ENCODE measurements around the gene MAN1C1.

Gene MAN1C1

DNA sequence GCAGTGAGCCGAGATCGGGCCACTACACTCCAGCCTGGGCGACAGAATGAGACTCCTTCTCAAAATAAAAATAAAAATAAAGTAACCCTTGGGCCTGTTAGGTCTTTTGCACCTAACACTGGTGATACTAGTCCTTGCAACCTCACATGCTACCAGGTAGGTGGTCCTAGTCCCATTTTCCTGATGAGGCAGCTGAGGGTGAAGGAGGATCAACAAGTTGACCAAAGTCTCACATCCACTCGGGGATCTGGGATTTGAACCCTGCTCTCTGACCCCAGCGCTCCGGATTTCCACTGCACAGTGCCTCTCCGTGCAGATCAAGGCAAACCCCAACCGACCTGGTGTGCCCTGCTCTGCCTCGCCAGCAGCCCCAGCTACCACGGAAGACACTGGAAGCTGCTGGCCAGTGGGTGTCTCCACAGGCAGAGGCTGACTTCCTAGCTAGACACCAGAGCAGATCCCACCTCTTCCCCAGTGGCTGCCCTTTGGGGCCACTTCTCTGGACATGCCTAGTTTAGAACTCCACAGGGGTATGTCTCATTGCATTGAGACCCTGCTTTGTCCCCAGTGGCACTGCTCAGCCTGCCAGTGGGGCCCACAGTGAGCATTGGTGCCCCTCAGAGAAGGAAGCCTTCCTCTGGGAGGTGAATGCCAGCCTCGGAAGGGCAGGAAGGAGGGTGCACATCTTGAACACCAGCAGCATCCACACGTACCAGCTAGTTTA lies 45.6 kb upstream of the MAN1C1 start:
- Histone ChIP-seq H3K36me3 (ENCODE audit: control insufficient read depth, insufficient read depth, low read length) (peaks cover 7% of the 10 kb centered on the region), H3K27me3 (replicated peaks; ENCODE audit: control insufficient read depth, insufficient read depth, low read length) (no peaks in the 10 kb centered on the region), H3K4me3 (replicated peaks; ENCODE audit: low read depth, low read length) (no peak overlapping the region)
- DNase-seq (ENCODE audit: extremely low read depth, insufficient read length) = no peak
- TF ChIP-seq, protein P1, sequence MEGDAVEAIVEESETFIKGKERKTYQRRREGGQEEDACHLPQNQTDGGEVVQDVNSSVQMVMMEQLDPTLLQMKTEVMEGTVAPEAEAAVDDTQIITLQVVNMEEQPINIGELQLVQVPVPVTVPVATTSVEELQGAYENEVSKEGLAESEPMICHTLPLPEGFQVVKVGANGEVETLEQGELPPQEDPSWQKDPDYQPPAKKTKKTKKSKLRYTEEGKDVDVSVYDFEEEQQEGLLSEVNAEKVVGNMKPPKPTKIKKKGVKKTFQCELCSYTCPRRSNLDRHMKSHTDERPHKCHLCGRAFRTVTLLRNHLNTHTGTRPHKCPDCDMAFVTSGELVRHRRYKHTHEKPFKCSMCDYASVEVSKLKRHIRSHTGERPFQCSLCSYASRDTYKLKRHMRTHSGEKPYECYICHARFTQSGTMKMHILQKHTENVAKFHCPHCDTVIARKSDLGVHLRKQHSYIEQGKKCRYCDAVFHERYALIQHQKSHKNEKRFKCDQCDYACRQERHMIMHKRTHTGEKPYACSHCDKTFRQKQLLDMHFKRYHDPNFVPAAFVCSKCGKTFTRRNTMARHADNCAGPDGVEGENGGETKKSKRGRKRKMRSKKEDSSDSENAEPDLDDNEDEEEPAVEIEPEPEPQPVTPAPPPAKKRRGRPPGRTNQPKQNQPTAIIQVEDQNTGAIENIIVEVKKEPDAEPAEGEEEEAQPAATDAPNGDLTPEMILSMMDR (IDR thresholded peaks at IDR 0.05; ENCODE audit: insufficient read depth, low read length, poor library complexity, severe bottlenecking) = no peak

DNA sequence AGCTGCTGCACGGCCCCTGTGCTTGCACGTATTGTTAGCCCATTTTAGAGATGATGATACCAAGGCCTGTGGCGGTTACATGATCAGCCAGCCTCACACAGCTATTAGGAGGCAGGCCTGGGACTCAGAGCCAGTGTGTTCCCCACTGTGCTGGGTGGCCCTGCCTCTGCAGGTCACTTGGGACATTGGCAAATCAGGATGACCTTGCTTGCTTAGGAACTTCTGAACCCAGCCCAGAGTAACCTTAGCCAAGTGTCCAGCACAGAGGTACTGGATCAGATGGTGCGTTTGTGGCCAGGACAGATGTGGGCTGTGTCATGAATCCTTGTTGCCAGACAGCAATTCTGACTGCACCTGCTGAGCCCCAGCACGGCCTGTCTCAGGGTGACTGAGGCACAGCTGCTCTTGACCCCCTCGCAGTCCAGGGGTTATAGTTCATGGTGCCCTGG lies 45.0 kb upstream of the MAN1C1 start:
- TF ChIP-seq, protein P1 (IDR thresholded peaks at IDR 0.05; ENCODE audit: insufficient read depth, low read length, poor library complexity, severe bottlenecking) = no peak
- Histone ChIP-seq H3K4me3 (replicated peaks; ENCODE audit: low read depth, low read length) (no peak overlapping the region), H3K36me3 (ENCODE audit: control insufficient read depth, insufficient read depth, low read length) (peaks cover 7% of the 10 kb centered on the region), H3K27me3 (replicated peaks; ENCODE audit: control insufficient read depth, insufficient read depth, low read length) (no peaks in the 10 kb centered on the region)
- no peak for DNase-seq (ENCODE audit: extremely low read depth, insufficient read length)

DNA sequence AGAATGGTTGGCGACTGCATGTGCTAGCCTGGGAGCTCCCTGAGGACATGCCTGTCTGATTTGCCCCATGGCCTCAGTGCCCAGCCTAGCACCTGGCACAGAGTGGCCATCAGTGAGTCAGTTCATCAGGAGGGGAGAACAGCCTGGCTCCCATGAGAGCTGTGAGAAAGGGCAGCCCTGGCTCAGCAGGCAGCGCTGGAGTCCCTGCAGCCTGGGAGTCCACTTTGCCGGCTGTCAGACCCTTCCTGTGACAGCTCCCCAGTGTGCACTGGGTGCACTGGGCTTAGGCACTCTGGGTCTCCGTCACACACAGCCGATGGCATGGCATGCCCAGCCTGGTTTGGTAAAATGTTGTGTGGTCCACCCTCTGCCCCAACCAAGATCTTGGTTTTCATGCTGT lies 44.5 kb upstream of the MAN1C1 start:
- TF ChIP-seq, protein P1 (IDR thresholded peaks at IDR 0.05; ENCODE audit: insufficient read depth, low read length, poor library complexity, severe bottlenecking) = no peak

DNA sequence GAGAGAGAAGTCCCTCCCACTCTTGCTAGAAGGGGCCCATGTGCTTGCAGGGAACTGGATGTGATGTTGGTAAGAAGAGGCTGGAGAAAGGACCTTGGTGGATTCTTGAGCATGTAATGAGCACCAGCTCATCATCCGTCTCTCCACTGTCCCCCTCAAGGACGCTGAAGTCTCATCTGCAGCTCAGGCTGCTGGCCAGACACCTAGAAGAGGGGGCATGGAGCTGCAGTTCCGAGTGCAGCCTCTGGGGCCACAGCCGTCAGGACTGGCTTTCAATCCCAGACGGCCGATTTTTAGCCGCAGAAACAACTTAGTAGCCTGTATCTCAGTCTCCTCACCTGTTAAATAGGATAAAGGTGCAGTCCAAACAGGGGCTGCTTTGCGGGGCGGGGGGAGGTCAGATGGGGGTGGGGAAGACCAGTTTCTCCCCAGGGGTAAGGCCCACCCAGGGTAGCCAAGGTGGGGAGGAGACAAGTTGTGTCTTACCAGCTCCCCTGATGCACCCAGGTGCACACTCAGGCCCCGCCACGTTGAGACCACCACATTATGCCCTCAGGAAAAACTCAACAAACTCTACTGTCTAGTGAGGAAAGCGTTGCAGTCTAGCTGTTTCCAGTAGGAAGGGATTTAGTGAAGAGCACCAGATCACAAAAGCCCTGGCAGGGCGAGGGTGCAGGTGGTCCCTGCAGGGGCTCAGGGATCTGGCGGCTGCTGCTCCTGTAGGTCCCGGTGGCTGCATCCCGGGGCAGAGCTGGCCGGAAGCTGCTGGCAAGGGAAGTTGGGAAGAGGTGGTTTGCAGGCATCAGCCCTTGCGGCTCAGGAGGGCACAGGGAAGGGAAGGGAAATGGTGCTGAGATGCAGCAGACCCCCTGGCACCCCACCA lies 43.6 kb upstream of the MAN1C1 start:
- TF ChIP-seq, protein P1 (IDR thresholded peaks at IDR 0.05; ENCODE audit: insufficient read depth, low read length, poor library complexity, severe bottlenecking) = peak; percentile 78
- no peak for DNase-seq (ENCODE audit: extremely low read depth, insufficient read length)
- no peaks in the 10 kb centered on the region for H3K36me3 ChIP-seq (ENCODE audit: control insufficient read depth, insufficient read depth, low read length)
- no peaks in the 10 kb centered on the region; the same call in 1 of the 2 replicates for H3K27me3 ChIP-seq (replicated peaks; ENCODE audit: control insufficient read depth, insufficient read depth, low read length)
- no peak overlapping the region for H3K4me3 ChIP-seq (replicated peaks; ENCODE audit: low read depth, low read length)

More for the DNA sequence above, 44.5 kb upstream of the MAN1C1 start:
- H3K27me3 ChIP-seq (replicated peaks; ENCODE audit: control insufficient read depth, insufficient read depth, low read length) = no peaks in the 10 kb centered on the region; the same call in 1 of the 2 replicates
- DNase-seq (ENCODE audit: extremely low read depth, insufficient read length) = no peak
- H3K4me3 ChIP-seq (replicated peaks; ENCODE audit: low read depth, low read length) = no peak overlapping the region
- peaks cover 4% of the 10 kb centered on the region; the same call in 1 of the 2 replicates for H3K36me3 ChIP-seq (ENCODE audit: control insufficient read depth, insufficient read depth, low read length)

DNA sequence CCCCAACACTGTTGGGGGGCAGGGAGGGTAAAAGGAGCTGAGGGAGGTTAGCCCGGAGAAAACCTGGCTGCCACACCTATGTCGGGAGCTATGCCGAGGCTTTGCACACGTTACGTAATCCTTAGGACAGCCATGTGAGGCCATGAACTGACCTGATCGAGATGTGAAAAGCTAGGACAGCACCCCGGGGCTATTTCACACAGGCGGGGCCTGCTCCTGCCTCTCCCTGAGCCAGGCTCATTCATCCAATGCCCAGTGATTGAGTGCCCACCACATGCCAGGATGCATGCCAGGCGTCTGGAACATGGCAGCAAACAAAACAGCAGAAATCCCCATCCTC lies 43.0 kb upstream of the MAN1C1 start:
- no peak overlapping the region for H3K4me3 ChIP-seq (replicated peaks; ENCODE audit: low read depth, low read length)
- DNase-seq (ENCODE audit: extremely low read depth, insufficient read length) = no peak
- no peaks in the 10 kb centered on the region; the same call in 1 of the 2 replicates for H3K27me3 ChIP-seq (replicated peaks; ENCODE audit: control insufficient read depth, insufficient read depth, low read length)
- no peaks in the 10 kb centered on the region for H3K36me3 ChIP-seq (ENCODE audit: control insufficient read depth, insufficient read depth, low read length)
- TF ChIP-seq, protein P1 (IDR thresholded peaks at IDR 0.05; ENCODE audit: insufficient read depth, low read length, poor library complexity, severe bottlenecking) = no peak

Measured in GM06990 (cell line).